SJCRH30 (cell line): ENCODE data around the gene MRPS25. TPM values are rescaled to one million over a fixed set of nuclear protein-coding genes. Genes with fewer than 3 reads are reported as not detected.
A peak's percentile ranks its signal among the peaks of the same experiment; 100 is the strongest.

Source experiments
- DNase-seq, 2 experiments: peaks; one replicate each; pipeline ENCODE4 v3.0.0-alpha.2; 2015 to 2020
- H3K27ac ChIP-seq: fragments of 250-450 bp; sonication (Bioruptor Pico); 2 replicates; pipeline ENCODE4 v1.5.1; 2020; ENCODE audit warnings: mild to moderate bottlenecking, moderate library complexity
- H3K27me3 ChIP-seq: fragments of 250-450 bp; sonication (Bioruptor Pico); 2 replicates; pipeline ENCODE4 v1.5.1; 2020; ENCODE audit warnings: mild to moderate bottlenecking, moderate library complexity
- H3K36me3 ChIP-seq: fragments of 250-450 bp; sonication (Bioruptor Pico); 2 replicates; pipeline ENCODE4 v1.5.1; 2020; ENCODE audit warnings: mild to moderate bottlenecking, moderate library complexity
- H3K4me1 ChIP-seq: fragments of 250-450 bp; sonication (Bioruptor Pico); 2 replicates; pipeline ENCODE4 v1.5.1; 2020; ENCODE audit warnings: mild to moderate bottlenecking, moderate library complexity
- H3K4me3 ChIP-seq: fragments of 250-450 bp; sonication (Bioruptor Pico); 2 replicates; pipeline ENCODE4 v1.5.1; 2020; ENCODE audit warnings: mild to moderate bottlenecking, moderate library complexity
- H3K9me3 ChIP-seq: fragments of 250-450 bp; sonication (Bioruptor Pico); replicated peaks from 2 replicates; pipeline ENCODE4 v1.5.1; 2020; ENCODE audit warnings: mild to moderate bottlenecking, moderate library complexity
- total RNA-seq: library from RNA; depleted of rRNA; stranded (reverse); fragments of >200 nt; shearing (Covaris generic); gene quantifications from 2 replicates; pipeline ENCODE4 v1.2.3, GENCODE V29; 2014

MRPS25 gene
- total RNA-seq, 1 experiment from 2014 or later, result 33.4 TPM

GRCh38 chr3:15096046-15096445 is 30.9 kb upstream of the MRPS25 start:
- no peak for DNase-seq
- Histone ChIP-seq H3K27ac (no peak overlapping the region), H3K4me3 (no peak overlapping the region), H3K27me3 (no peaks in the 10 kb centered on the region), H3K9me3 (no peaks in the 10 kb centered on the region), H3K36me3 (peaks cover 2% of the 10 kb centered on the region; the same call in 1 of the 2 replicates), H3K4me1 (peaks cover 3% of the 10 kb centered on the region; the same call in 1 of the 2 replicates)

DNA sequence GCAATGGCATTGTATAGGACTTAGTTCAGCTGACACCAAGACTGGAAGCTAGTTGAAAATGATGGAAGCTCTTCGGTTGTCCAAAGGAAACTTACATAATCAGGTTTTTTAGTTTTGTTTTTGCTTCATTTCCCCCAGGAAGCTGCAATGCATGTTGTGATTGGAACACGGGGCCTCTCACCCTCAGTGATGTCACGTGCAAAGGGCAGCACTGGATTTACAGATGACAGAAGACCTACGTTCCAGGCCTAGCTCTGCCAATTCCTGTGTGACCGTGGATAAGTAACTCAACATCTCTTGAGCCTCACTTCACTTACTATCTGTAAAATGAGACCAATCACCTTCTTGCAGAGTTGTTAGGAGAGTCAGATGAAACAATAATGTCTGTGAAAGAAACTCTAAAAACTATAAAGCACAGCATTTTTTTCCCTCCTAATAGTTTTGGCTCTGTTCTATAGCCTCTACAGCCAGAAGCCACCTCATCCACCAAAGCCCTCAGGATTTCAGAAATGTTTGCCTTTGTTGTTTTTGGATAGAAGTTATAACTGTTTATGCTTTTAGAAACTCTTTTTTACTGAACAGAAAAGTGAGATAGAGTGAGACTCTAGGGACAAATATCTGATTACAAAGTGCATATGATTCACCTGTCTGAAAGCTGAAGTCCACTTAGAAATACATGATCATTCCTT is 29.2 kb upstream of the MRPS25 start:
- Histone ChIP-seq H3K4me3 (no peak overlapping the region), H3K27me3 (no peaks in the 10 kb centered on the region), H3K9me3 (no peaks in the 10 kb centered on the region), H3K36me3 (peaks cover 2% of the 10 kb centered on the region; the same call in 1 of the 2 replicates), H3K4me1 (peaks cover 3% of the 10 kb centered on the region; the same call in 1 of the 2 replicates), H3K27ac (no peak overlapping the region)
- DNase-seq, result no peak

DNA sequence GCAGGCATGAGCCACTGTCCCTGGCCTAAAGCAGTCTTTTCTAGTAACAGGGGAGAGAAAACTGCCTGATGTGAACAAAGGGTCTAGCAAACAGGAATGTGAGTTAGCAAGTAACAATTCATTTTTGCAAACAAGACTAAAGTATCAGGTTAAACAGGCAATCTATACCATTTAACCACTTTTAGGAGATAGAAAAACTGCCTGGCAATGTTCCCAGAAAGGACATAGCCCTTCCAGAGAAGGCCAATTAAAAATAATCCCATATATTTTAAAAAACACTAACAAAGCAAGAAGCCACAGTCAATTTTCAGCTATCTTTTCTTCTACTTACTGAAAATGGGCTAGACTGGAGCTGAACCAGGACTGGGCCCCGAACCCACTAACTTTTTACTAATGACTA is 27.6 kb upstream of the MRPS25 start:
- Histone ChIP-seq H3K27me3 (no peaks in the 10 kb centered on the region), H3K4me3 (no peak overlapping the region), H3K27ac (no peak overlapping the region), H3K9me3 (no peaks in the 10 kb centered on the region), H3K4me1 (no peaks in the 10 kb centered on the region; the same call in 1 of the 2 replicates), H3K36me3 (peaks cover 6% of the 10 kb centered on the region; the same call in 1 of the 2 replicates)
- DNase-seq, result no peak

- Histone ChIP-seq H3K9me3 (no peaks in the 10 kb centered on the region), H3K27me3 (no peaks in the 10 kb centered on the region), H3K4me1 (no peaks in the 10 kb centered on the region), H3K36me3 (peaks cover 6% of the 10 kb centered on the region; the same call in 1 of the 2 replicates), H3K27ac (no peak overlapping the region), H3K4me3 (no peak overlapping the region)
- DNase-seq, result no peak
Observed at GRCh38 chr3:15091575-15091974, 26.5 kb upstream of the MRPS25 start.

GRCh38 chr3:15089201-15089600 is 24.1 kb upstream of the MRPS25 start:
- Histone ChIP-seq H3K36me3 (peaks cover 6% of the 10 kb centered on the region; the same call in 1 of the 2 replicates), H3K9me3 (no peaks in the 10 kb centered on the region), H3K4me1 (no peaks in the 10 kb centered on the region), H3K27ac (no peak overlapping the region), H3K27me3 (no peaks in the 10 kb centered on the region), H3K4me3 (no peak overlapping the region)
- DNase-seq, result no peak

DNA sequence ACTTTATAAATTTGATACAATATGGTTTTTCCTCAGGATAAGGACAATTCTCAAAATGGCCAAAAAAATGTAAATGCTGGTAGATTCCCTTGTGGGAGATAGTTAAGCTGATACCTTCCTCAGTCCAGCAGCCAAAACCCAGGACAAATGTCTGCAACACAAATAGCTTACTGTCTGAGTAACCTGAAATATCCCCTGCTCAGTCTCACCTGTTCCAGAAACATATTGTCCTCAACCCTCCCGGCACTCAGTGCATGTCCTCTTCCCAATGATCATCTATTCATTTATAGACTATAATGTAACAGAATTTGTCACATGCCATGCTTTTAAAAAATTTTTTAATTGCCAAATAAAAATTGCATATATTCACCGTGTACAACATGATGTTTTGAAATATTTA is 21.6 kb upstream of the MRPS25 start:
- no peak for DNase-seq
- H3K27me3 ChIP-seq, result no peaks in the 10 kb centered on the region
- H3K4me3 ChIP-seq, result no peak overlapping the region
- no peak overlapping the region for H3K27ac ChIP-seq
- peaks cover 7% of the 10 kb centered on the region; the same call in 1 of the 2 replicates for H3K36me3 ChIP-seq
- no peaks in the 10 kb centered on the region for H3K4me1 ChIP-seq
- no peaks in the 10 kb centered on the region for H3K9me3 ChIP-seq

GRCh38 chr3:15086263-15086662 is 21.1 kb upstream of the MRPS25 start:
- no peak overlapping the region for H3K4me3 ChIP-seq
- no peaks in the 10 kb centered on the region for H3K4me1 ChIP-seq
- H3K36me3 ChIP-seq, result peaks cover 7% of the 10 kb centered on the region; the same call in 1 of the 2 replicates
- no peaks in the 10 kb centered on the region for H3K9me3 ChIP-seq
- H3K27me3 ChIP-seq, result no peaks in the 10 kb centered on the region
- no peak overlapping the region for H3K27ac ChIP-seq
- no peak for DNase-seq

DNA sequence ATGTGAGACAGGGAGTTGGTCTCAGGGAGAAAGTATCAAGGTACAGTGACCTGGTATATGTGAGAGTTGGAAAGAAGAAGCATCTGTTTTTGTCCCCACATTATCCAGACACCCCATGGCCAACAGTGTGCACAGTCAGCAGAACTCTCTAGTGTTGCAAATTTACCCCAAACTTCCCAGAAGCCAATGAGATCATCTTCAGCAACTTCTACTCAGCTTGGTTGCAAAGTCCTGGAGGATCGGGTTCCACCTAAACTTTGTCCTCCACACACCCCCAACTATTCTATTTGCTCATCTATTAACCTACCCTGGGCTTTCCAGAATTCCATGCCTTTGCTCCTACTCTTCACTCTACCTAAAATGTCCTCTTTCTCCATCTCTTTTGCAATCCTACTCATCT is 18.1 kb upstream of the MRPS25 start:
- Histone ChIP-seq H3K4me1 (no peaks in the 10 kb centered on the region), H3K27me3 (no peaks in the 10 kb centered on the region), H3K9me3 (no peaks in the 10 kb centered on the region), H3K27ac (no peak overlapping the region), H3K36me3 (peaks cover 10% of the 10 kb centered on the region; the same call in 1 of the 2 replicates), H3K4me3 (no peak overlapping the region)
- DNase-seq, result no peak

DNA sequence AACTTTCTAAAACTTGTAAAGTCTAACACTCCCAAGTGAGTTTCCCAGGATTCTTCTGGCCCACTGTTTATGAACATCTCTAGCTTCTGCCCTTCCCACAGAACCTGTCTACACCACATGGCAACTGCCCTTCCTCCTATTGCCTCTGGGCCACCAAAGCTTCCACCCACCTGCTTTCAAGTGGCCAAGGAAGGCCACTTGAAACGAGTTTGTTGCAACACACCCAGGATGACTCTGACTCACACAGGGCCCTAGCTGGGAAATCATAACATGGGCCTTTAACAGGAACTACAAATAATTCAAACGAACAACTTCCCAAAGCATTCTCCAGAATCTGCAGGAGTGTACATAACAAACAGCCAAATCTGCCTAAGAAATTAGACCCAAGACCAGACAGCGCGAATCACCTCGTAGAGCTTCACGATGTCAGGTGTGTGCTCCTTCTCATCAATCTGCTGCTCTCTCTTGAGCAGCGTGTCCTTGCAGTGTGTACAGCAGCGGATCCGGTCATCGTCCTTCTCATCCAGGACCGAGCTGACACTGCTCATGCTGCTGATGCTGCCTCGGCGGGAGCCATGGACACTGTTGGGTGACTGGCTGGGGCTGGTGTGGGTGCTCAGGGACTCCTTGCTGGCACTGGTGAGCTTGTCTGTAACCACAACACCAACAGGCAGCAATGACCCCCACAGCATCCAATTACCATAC is 17.0 kb upstream of the MRPS25 start:
- Histone ChIP-seq H3K4me1 (no peaks in the 10 kb centered on the region), H3K36me3 (peaks cover 17% of the 10 kb centered on the region; the same call in 1 of the 2 replicates), H3K9me3 (no peaks in the 10 kb centered on the region), H3K27ac (no peak overlapping the region), H3K27me3 (no peaks in the 10 kb centered on the region), H3K4me3 (no peak overlapping the region)
- DNase-seq, result no peak

GRCh38 chr3:15079091-15079490 is 14.0 kb upstream of the MRPS25 start:
- DNase-seq, result no peak

GRCh38 chr3:15074500-15074899 is 9.4 kb upstream of the MRPS25 start:
- no peak overlapping the region for H3K4me3 ChIP-seq
- DNase-seq, result no peak
- H3K4me1 ChIP-seq, result no peaks in the 10 kb centered on the region
- no peaks in the 10 kb centered on the region for H3K27me3 ChIP-seq
- no peak overlapping the region for H3K27ac ChIP-seq
- H3K36me3 ChIP-seq, result peaks cover 23% of the 10 kb centered on the region; the same call in 1 of the 2 replicates
- no peaks in the 10 kb centered on the region for H3K9me3 ChIP-seq

More at GRCh38 chr3:15079091-15079490, 14.0 kb upstream of the MRPS25 start:
- Histone ChIP-seq H3K4me1 (no peaks in the 10 kb centered on the region), H3K36me3 (peaks cover 21% of the 10 kb centered on the region; the same call in 1 of the 2 replicates), H3K4me3 (no peak overlapping the region), H3K27me3 (no peaks in the 10 kb centered on the region), H3K9me3 (no peaks in the 10 kb centered on the region), H3K27ac (no peak overlapping the region)

DNA sequence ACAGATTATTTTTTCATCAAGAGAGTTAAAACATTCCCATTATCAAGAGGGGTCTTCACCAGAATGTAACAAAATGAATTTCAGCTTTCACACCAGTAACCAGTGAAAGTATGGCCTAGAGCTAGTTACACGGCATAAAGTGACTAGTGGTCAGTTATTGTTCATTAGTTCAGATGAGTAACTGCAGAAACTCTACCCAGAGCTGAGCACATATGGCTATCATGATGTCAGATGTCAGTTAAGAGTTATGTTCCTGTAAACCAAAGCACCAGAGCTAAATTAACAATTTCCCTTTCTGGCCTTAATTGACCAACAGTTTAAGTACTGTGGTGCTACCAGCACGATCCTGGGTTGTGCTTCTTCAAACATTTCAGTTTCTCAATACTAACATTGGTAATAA is 6.6 kb upstream of the MRPS25 start:
- Histone ChIP-seq H3K9me3 (no peaks in the 10 kb centered on the region), H3K4me1 (no peaks in the 10 kb centered on the region), H3K4me3 (no peak overlapping the region), H3K36me3 (peaks cover 15% of the 10 kb centered on the region; the same call in 1 of the 2 replicates), H3K27me3 (no peaks in the 10 kb centered on the region), H3K27ac (no peak overlapping the region)
- no peak for DNase-seq

DNA sequence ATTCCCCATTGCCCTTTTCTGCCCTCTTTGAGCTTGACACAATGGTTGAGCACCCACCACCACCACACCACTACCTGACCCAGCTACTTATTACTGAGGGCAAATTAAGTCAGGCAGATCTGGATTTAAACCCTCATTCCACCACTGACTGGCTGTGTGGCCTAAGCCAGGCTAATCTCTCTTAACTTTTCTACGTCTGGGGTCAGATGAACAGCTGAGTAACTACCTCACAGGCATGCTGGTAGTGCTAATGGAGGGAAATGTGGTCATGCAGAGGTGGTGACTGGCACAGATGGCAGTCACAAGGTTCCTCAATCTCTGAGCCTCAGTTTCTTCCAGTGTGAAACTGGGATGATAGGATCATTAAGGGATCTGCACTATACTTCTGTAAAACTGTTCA is 4.3 kb upstream of the MRPS25 start:
- H3K9me3 ChIP-seq, result no peaks in the 10 kb centered on the region
- H3K4me3 ChIP-seq, result no peak overlapping the region
- H3K36me3 ChIP-seq, result peaks cover 8% of the 10 kb centered on the region; the same call in 1 of the 2 replicates
- no peak for DNase-seq
- H3K27ac ChIP-seq, result no peak overlapping the region
- H3K4me1 ChIP-seq, result no peaks in the 10 kb centered on the region
- no peaks in the 10 kb centered on the region for H3K27me3 ChIP-seq

DNA sequence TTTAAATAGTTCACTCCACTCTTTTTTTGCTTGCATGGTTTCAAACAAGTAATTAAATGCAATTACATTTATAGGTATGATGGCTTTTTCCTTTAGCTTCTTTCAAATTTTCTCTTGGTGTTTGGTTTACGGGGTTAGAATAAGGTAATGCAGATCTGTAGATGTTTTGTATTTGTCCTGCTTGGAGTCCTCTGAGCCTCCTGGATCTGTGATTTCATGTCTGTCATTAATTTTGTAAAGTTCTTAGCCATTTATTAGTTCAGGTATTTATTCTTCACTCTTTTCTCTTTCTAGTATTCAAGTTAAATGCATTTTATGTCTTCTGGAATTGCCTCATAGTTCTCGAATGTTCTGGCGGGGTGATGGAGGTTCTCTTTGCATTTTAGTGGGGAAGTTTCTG is 1.4 kb upstream of the MRPS25 start:
- Histone ChIP-seq H3K27ac (no peak overlapping the region), H3K27me3 (no peaks in the 10 kb centered on the region), H3K36me3 (peaks cover 7% of the 10 kb centered on the region; the same call in 1 of the 2 replicates), H3K9me3 (no peaks in the 10 kb centered on the region), H3K4me1 (no peaks in the 10 kb centered on the region), H3K4me3 (no peak overlapping the region)
- DNase-seq, result no peak

- H3K27me3 ChIP-seq, result no peaks in the 10 kb centered on the region
- H3K4me3 ChIP-seq, result peak overlapping the region; percentile 78
- H3K4me1 ChIP-seq, result no peaks in the 10 kb centered on the region
- no peak overlapping the region for H3K27ac ChIP-seq
- H3K9me3 ChIP-seq, result no peaks in the 10 kb centered on the region
- peaks cover 10% of the 10 kb centered on the region; the same call in 1 of the 2 replicates for H3K36me3 ChIP-seq
- no peak for DNase-seq
Observed at GRCh38 chr3:15065550-15066007, 464 bp upstream of the MRPS25 start.
